ENCODE results near the gene MYL5.

GRCh38 chr4:706834-707598 lies 32.7 kb downstream of the MYL5 start:
- no peak for TF ChIP-seq CTCF (conservative IDR thresholded peaks at IDR 0.05)
- no peak for TF ChIP-seq EZH2 (IDR thresholded peaks at IDR 0.05; ENCODE audit: low read depth)

Data from PC-9 (cell line).